Panc1 (cell line): Measurements from ENCODE around the gene RPP25L. TPM values are rescaled to one million over a fixed set of nuclear protein-coding genes. Genes with fewer than 3 reads are reported as not detected.

Experiments used
- ATAC-seq: fragments of 200-7000 bp; cut with Tn5 transposase; 2 replicates; pipeline ENCODE4 v1.9.1; 2020; ENCODE audit warnings: mild to moderate bottlenecking, moderate library complexity
- BruUV-seq: library from RNA; stranded (reverse); fragments of 400-500 nt; replicated peaks from 2 replicates; lab custom pipeline; 2021; lab: Mats Ljungman, UMichigan
- CTCF ChIA-PET: fragments of 300-600 bp; sonication (Branson Sonifier 250); formaldehyde crosslinking; loops from one replicate; lab custom pipeline; 2022; ENCODE audit warnings: antibody characterized with exemption; lab: Charles Lee
- POLR2A ChIA-PET: fragments of 300-600 bp; sonication (Branson Sonifier 250); formaldehyde crosslinking; loops from one replicate; lab custom pipeline; 2022; ENCODE audit warnings: antibody characterized with exemption; lab: Charles Lee
- DNase-seq: peaks from one replicate; pipeline ENCODE4 v3.0.0-alpha.2; 2010; ENCODE audit warnings: low read depth, low spot score
- H3K27ac ChIP-seq: 2 replicates; pipeline ENCODE4 v1.5.1; 2011; ENCODE audit warnings: mild to moderate bottlenecking, low read length, inconsistent platforms
- H3K27me3 ChIP-seq: fragments of 200-500 bp; sonication (Bioruptor generic); 2 replicates; pipeline ENCODE4 v1.6.0; 2014; ENCODE audit warnings: low read length, inconsistent platforms; ENCODE audit not compliant: control insufficient read depth, insufficient read depth
- H3K36me3 ChIP-seq: fragments of 200-500 bp; sonication (Bioruptor generic); 2 replicates; pipeline ENCODE4 v1.5.1; 2014; ENCODE audit warnings: inconsistent platforms, mild to moderate bottlenecking, low read length, moderate library complexity; ENCODE audit not compliant: control insufficient read depth, insufficient read depth
- H3K4me1 ChIP-seq: 2 replicates; pipeline ENCODE4 v1.5.1; 2011; ENCODE audit warnings: inconsistent platforms, mild to moderate bottlenecking, low read length, moderate library complexity; ENCODE audit not compliant: control insufficient read depth, insufficient read depth
- H3K4me3 ChIP-seq, 2 experiments: 2 replicates each; pipeline ENCODE4 v1.5.1; 2011 to 2012; ENCODE audit warnings: low read depth in 2 of 2, low read length in 2 of 2, mild to moderate bottlenecking in 2 of 2, inconsistent platforms in 1 of 2, moderate library complexity in 1 of 2
- H3K9me3 ChIP-seq: fragments of 200-500 bp; sonication (Bioruptor generic); 2 replicates; pipeline ENCODE4 v1.5.1; 2014; ENCODE audit warnings: low read depth, mild to moderate bottlenecking, inconsistent platforms, low read length, moderate library complexity; ENCODE audit not compliant: control insufficient read depth, insufficient read depth
- POLR2AphosphoS5 ChIP-seq: IDR thresholded peaks from 2 replicates; pipeline ENCODE4 v1.6.1; 2012; ENCODE audit warnings: mild to moderate bottlenecking, low read depth, low read length, moderate library complexity
- SIN3A ChIP-seq: IDR thresholded peaks from 2 replicates; pipeline ENCODE4 v1.6.1; 2012; ENCODE audit warnings: low read depth, mild to moderate bottlenecking, low read length, moderate library complexity, borderline replicate concordance; ENCODE audit not compliant: insufficient read depth
- TCF7L2 ChIP-seq: IDR thresholded peaks from 2 replicates; pipeline ENCODE4 v1.6.1; 2011; ENCODE audit warnings: mild to moderate bottlenecking, low read depth, low read length, inconsistent platforms
- in situ Hi-C: cut with HindIII; loops from 2 replicates; pipeline ENCODE4 v1.10.0; 2016; ENCODE audit warnings: low sequenced_read_pairs, low pct_unique_long_range_greater_than_20kb
- intact Hi-C: fragments of 100-400 bp; cut with micrococcal nuclease; formaldehyde crosslinking; loops from one replicate; pipeline ENCODE4 v1.10.0; 2022; ENCODE audit not compliant: unreplicated experiment
- total RNA-seq: library from RNA; stranded (reverse); gene quantifications from one replicate; pipeline ENCODE4 v1.2.1, GENCODE V29; 2021; ENCODE audit not compliant: unreplicated experiment
- TF ChIP-seq, protein P1 (sequence below), 2 experiments: IDR thresholded peaks; 2 replicates each; pipeline ENCODE4 v1.6.1; 2011 to 2012; ENCODE audit warnings: low read depth in 2 of 2, control low read depth in 1 of 2, low read length in 1 of 2, mild to moderate bottlenecking in 1 of 2, moderate library complexity in 1 of 2; ENCODE audit not compliant: insufficient read depth in 1 of 2
- TF ChIP-seq, protein P2 (sequence below): fragments of 450-650 bp; IDR thresholded peaks from 2 replicates; pipeline ENCODE4 v1.5.1; 2017; ENCODE audit warnings: mild to moderate bottlenecking

Gene RPP25L
- total RNA-seq, 1 experiment from 2014 or later: 30.4 TPM

DNA sequence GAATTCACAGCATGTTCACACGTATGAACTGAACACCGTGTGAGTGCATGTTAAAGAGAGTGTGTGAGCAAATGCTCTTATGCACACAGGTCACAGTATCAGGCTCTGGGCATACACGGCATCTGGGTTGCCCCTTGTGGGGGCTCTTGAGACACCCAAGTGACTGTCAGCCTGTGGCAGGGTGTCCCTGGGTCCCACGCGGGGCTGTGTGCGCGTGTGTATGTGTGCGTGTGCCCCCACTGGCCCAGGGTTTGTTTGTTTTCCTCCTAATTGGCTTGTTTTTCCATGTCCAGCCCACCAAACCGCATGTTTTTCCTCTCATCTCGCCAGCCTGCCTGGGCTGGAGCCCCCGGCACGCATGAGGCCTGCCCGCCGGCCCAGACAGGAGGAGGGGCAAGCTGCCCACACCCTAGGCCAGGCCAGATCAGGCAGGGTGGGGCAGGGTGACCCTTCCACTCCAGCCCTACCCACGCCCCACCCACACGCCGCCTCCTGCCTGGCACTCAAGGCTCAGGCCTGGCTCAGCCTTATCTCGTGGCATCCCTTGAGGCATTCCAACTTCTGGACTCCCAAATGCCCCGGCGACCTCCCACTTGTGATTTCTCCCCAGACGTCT is 51.2 kb downstream of the RPP25L start:
- POLR2A ChIA-PET: no interaction called here

More for the DNA sequence above, 51.2 kb downstream of the RPP25L start:
- Histone ChIP-seq H3K27ac (no peak overlapping the region), H3K4me1 (peaks cover 5% of the 10 kb centered on the region; the same call in 1 of the 2 replicates), H3K27me3 (no peaks in the 10 kb centered on the region), H3K9me3 (no peaks in the 10 kb centered on the region), H3K36me3 (no peaks in the 10 kb centered on the region), H3K4me3 (no peak overlapping the region)
- DNase-seq (no peak), ATAC-seq (0 out of 2 replicates have a peak, but pooled peaks have one; percentile 5)
- CTCF ChIA-PET: no interaction called here
- TF ChIP-seq TCF7L2 (no peak), POLR2AphosphoS5 (no peak), SIN3A (no peak)
- TF ChIP-seq, protein P1, sequence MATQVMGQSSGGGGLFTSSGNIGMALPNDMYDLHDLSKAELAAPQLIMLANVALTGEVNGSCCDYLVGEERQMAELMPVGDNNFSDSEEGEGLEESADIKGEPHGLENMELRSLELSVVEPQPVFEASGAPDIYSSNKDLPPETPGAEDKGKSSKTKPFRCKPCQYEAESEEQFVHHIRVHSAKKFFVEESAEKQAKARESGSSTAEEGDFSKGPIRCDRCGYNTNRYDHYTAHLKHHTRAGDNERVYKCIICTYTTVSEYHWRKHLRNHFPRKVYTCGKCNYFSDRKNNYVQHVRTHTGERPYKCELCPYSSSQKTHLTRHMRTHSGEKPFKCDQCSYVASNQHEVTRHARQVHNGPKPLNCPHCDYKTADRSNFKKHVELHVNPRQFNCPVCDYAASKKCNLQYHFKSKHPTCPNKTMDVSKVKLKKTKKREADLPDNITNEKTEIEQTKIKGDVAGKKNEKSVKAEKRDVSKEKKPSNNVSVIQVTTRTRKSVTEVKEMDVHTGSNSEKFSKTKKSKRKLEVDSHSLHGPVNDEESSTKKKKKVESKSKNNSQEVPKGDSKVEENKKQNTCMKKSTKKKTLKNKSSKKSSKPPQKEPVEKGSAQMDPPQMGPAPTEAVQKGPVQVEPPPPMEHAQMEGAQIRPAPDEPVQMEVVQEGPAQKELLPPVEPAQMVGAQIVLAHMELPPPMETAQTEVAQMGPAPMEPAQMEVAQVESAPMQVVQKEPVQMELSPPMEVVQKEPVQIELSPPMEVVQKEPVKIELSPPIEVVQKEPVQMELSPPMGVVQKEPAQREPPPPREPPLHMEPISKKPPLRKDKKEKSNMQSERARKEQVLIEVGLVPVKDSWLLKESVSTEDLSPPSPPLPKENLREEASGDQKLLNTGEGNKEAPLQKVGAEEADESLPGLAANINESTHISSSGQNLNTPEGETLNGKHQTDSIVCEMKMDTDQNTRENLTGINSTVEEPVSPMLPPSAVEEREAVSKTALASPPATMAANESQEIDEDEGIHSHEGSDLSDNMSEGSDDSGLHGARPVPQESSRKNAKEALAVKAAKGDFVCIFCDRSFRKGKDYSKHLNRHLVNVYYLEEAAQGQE (IDR thresholded peaks at IDR 0.05; ENCODE audit: insufficient read depth in 1 of 2, low read depth in 2 of 2, low read length in 1 of 2): no peak
- TF ChIP-seq, protein P2, sequence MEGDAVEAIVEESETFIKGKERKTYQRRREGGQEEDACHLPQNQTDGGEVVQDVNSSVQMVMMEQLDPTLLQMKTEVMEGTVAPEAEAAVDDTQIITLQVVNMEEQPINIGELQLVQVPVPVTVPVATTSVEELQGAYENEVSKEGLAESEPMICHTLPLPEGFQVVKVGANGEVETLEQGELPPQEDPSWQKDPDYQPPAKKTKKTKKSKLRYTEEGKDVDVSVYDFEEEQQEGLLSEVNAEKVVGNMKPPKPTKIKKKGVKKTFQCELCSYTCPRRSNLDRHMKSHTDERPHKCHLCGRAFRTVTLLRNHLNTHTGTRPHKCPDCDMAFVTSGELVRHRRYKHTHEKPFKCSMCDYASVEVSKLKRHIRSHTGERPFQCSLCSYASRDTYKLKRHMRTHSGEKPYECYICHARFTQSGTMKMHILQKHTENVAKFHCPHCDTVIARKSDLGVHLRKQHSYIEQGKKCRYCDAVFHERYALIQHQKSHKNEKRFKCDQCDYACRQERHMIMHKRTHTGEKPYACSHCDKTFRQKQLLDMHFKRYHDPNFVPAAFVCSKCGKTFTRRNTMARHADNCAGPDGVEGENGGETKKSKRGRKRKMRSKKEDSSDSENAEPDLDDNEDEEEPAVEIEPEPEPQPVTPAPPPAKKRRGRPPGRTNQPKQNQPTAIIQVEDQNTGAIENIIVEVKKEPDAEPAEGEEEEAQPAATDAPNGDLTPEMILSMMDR: no peak
- in situ Hi-C loops (no loop called here), intact Hi-C loops (no loop called here)
- no TSS peak for BruUV-seq

Other genes starting within 250 kb of the RPP25L start
- 9.7 TPM for gene MYORG, start 235.2 kb downstream of the RPP25L start, total RNA-seq
- gene FAM219A, start 153.5 kb downstream of the RPP25L start, total RNA-seq: 38.6 TPM
- gene DNAI1, start 153.3 kb downstream of the RPP25L start, total RNA-seq: 2.2 TPM
- gene ENHO, start 89.1 kb downstream of the RPP25L start, total RNA-seq: 7.2 TPM
- 2.7 TPM for gene CNTFR, start 22.4 kb downstream of the RPP25L start, total RNA-seq
- 110 TPM for gene DCTN3, start 8.4 kb upstream of the RPP25L start, total RNA-seq
- 0.33 TPM for gene ARID3C, start 17.0 kb upstream of the RPP25L start, total RNA-seq
- gene SIGMAR1, start 25.7 kb upstream of the RPP25L start, total RNA-seq: 131 TPM
- gene GALT, start 34.6 kb upstream of the RPP25L start, total RNA-seq: 42.5 TPM
- 21.6 TPM for gene IL11RA, start 40.1 kb upstream of the RPP25L start, total RNA-seq
- 0.95 TPM for gene CCL27, start 50.6 kb upstream of the RPP25L start, total RNA-seq
- not detected for gene CCL19, start 79.2 kb upstream of the RPP25L start, total RNA-seq
- not detected for gene CCL21, start 98.0 kb upstream of the RPP25L start, total RNA-seq